Coronary artery (tissue), 2 donors: ENCODE data around the gene PER1.

ENCODE experiments used
- DNase-seq: peaks from one replicate; pipeline ENCODE4 v3.0.0-alpha.2; 2017; ENCODE audit warnings: low spot score
- H3K27ac ChIP-seq, 2 donors: fragments of 200-600 bp; sonication (generic); one replicate each; pipeline ENCODE4 v1.5.1; 2016 to 2019
- H3K4me3 ChIP-seq: fragments of 200-600 bp; sonication (generic); 2 replicates; pipeline ENCODE4 v1.5.1; 2016; ENCODE audit warnings: mild to moderate bottlenecking, moderate library complexity
- CTCF ChIP-seq: fragments of 200-600 bp; sonication (generic); IDR thresholded peaks from one replicate; pipeline ENCODE4 v1.5.1; 2019; ENCODE audit warnings: antibody characterized with exemption

Gene PER1

GRCh38 chr17:8160741-8161221 is 8.6 kb upstream of the PER1 start:
- peak; percentile 69 for DNase-seq
- peak overlapping the region; percentile 96 for H3K4me3 ChIP-seq
- TF ChIP-seq CTCF, result no peak
- H3K27ac ChIP-seq, result peak overlapping the region; percentile 99 to 100

- Histone ChIP-seq H3K27ac (peak overlapping the region; percentile 99 to 100), H3K4me3 (no peak overlapping the region)
- DNase-seq, result no peak
- TF ChIP-seq CTCF, result no peak
Measured at GRCh38 chr17:8160224-8160577, 8.0 kb upstream of the PER1 start.

- Histone ChIP-seq H3K4me3 (no peak overlapping the region), H3K27ac (peak overlapping the region; percentile 37 to 100)
- DNase-seq, result peak; percentile 78
- TF ChIP-seq CTCF, result no peak
Measured at GRCh38 chr17:8159459-8160223, 7.4 kb upstream of the PER1 start.

GRCh38 chr17:8159032-8159400 is 6.8 kb upstream of the PER1 start:
- Histone ChIP-seq H3K27ac (peak overlapping the region; percentile 37 to 100), H3K4me3 (no peak overlapping the region)
- DNase-seq, result no peak
- no peak for TF ChIP-seq CTCF

- H3K4me3 ChIP-seq, result peak overlapping the region; percentile 52
- TF ChIP-seq CTCF, result peak; percentile 87
- H3K27ac ChIP-seq, result peak overlapping the region; percentile 96 to 100
- DNase-seq, result peak; percentile 93
Measured at GRCh38 chr17:8158267-8159031, 6.2 kb upstream of the PER1 start.

GRCh38 chr17:8156246-8156992 is 4.2 kb upstream of the PER1 start:
- DNase-seq, result peak; percentile 100
- H3K4me3 ChIP-seq, result peak overlapping the region; percentile 73
- no peak for TF ChIP-seq CTCF
- H3K27ac ChIP-seq, result peak overlapping the region; percentile 96 to 100
